ENCODE data around the gene PAPPA.

- no peak for TF ChIP-seq CTCF (tag by site-specific recombination; IDR thresholded peaks at IDR 0.05)
- TF ChIP-seq REST (tag by site-specific recombination; IDR thresholded peaks at IDR 0.05) = no peak
- TF ChIP-seq PRDM4 (tag by site-specific recombination; IDR thresholded peaks at IDR 0.05) = no peak
- TF ChIP-seq GFI1B (tag by site-specific recombination; IDR thresholded peaks at IDR 0.05) = no peak
- TF ChIP-seq ZNF580 (tag by site-specific recombination; IDR thresholded peaks at IDR 0.05) = no peak
- TF ChIP-seq ZNF138 (tag by site-specific recombination; IDR thresholded peaks at IDR 0.05; ENCODE audit: borderline replicate concordance) = no peak
- no peak for TF ChIP-seq ZNF48 (tag by site-specific recombination; IDR thresholded peaks at IDR 0.05)
- no peak for TF ChIP-seq ZSCAN30 (tag by site-specific recombination; IDR thresholded peaks at IDR 0.05)
- no peak for TF ChIP-seq ZNF449 (tag by site-specific recombination; IDR thresholded peaks at IDR 0.05)
- no peak for TF ChIP-seq ZNF624 (tag by site-specific recombination; IDR thresholded peaks at IDR 0.05)
- TF ChIP-seq ZNF747 (tag by site-specific recombination; IDR thresholded peaks at IDR 0.05) = no peak
- no peak for TF ChIP-seq ZNF341 (tag by site-specific recombination; IDR thresholded peaks at IDR 0.05; ENCODE audit: low read depth)
- TF ChIP-seq ZIC2 (tag by site-specific recombination; IDR thresholded peaks at IDR 0.05) = no peak
These were observed 28.4 kb downstream of the PAPPA start for GRCh38 chr9:116181853-116182610.

Measured in HEK293 (cell line).